ENCODE measurements around the gene SEBOX. TPM values are rescaled to one million over a fixed set of nuclear protein-coding genes. Genes with fewer than 3 reads are reported as not detected.

The SEBOX gene
- total and polyA plus RNA-seq, 2 of the 8 experiments (the other 6 are each of a cell fraction or from before 2014, with no cell fraction given): not detected

DNA sequence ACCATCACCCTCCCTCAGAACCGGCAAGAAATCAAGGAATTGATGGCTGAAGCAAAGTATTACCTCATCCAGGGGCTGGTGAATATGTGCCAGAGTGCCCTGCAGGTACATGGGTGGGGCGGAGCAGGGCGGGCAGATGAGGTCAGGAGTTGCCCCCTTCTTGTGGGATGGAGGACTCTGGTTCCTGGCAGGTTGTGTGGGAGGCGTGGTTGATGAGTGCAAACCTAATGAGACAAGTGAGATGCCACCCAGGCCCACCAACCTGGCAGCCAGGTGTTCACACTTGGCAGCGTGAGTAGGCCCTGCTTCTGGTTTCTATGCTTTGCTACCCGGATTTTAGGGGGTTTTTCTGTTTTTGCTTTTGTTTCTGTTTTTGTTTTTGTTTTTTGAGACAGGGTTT is 24.6 kb downstream of the SEBOX start:
- H4K91ac ChIP-seq (replicated peaks; ENCODE audit: insufficient read length, low read length): no peak overlapping the region
- H3K4me1 ChIP-seq (replicated peaks in 1 of 4; ENCODE audit: control insufficient read depth in 3 of 4, insufficient read depth in 4 of 4, low read length in 3 of 4): peaks cover 0 to 6% (median 6%) of the 10 kb centered on the region in 4 experiments; a peak in 6 of 7 replicates
- H4K8ac ChIP-seq (ENCODE audit: extremely low read depth, insufficient read depth, low read length): no peak overlapping the region
- H2BK12ac ChIP-seq (ENCODE audit: low read depth, low read length): no peak overlapping the region
- no peak overlapping the region for H2AFZ ChIP-seq (ENCODE audit: low read length)
- 94% methylated on average over 6 of the region's 6 CpGs; no CpG with 5 or more reads in 1 of the 2 experiments for WGBS, 2 experiments (ENCODE audit: extremely low coverage in 1 of 2, insufficient coverage in 1 of 2, insufficient read length in 1 of 2, insufficient replicate concordance in 2 of 2, low coverage in 1 of 2, low lambda C conversion rate in 2 of 2, missing lambda C conversion rate in 1 of 2)
- no peak overlapping the region for H3K4me3 ChIP-seq (ENCODE audit: extremely low read depth in 1 of 4, insufficient read depth in 2 of 4, low read depth in 3 of 4, low read length in 4 of 4)
- H3K79me1 ChIP-seq (ENCODE audit: low read depth, low read length): peaks cover 12% of the 10 kb centered on the region
- peaks cover 0 to 7% of the 10 kb centered on the region in 2 experiments; a peak in 2 of 4 replicates for H3K79me2 ChIP-seq (ENCODE audit: control insufficient read depth in 1 of 2, insufficient read depth in 2 of 2, low read length in 2 of 2)
- H4K20me1 ChIP-seq (replicated peaks in 1 of 2; ENCODE audit: control insufficient read depth in 1 of 2, insufficient read depth in 2 of 2, low read length in 2 of 2): peaks cover 6 to 8% of the 10 kb centered on the region in 2 experiments
- H3K9ac ChIP-seq (replicated peaks in 1 of 4; ENCODE audit: extremely low read depth in 1 of 4, low read depth in 3 of 4, low read length in 3 of 4): no peak overlapping the region
- no peak overlapping the region for H3K56ac ChIP-seq (replicated peaks; ENCODE audit: insufficient read length, low read depth, low read length)
- no peak for FAIRE-seq
- H2BK5ac ChIP-seq (ENCODE audit: low read depth, low read length): no peak overlapping the region
- no peaks in the 10 kb centered on the region for H3K27me3 ChIP-seq (replicated peaks in 1 of 4; ENCODE audit: control insufficient read depth in 3 of 4, extremely low read depth in 1 of 4, insufficient read depth in 3 of 4, low read length in 3 of 4)
- no peak overlapping the region for H4K5ac ChIP-seq (ENCODE audit: insufficient read length, low read depth, low read length)
- H3K4me2 ChIP-seq (ENCODE audit: insufficient read depth in 1 of 2, low read depth in 2 of 2, low read length in 2 of 2): no peak overlapping the region
- no peak for DNase-seq (ENCODE audit: low read depth in 1 of 2, low spot score in 2 of 2)
- H3K4ac ChIP-seq (replicated peaks; ENCODE audit: insufficient read length, low read depth, low read length): no peak overlapping the region
- ChIA-PET CTCF (ENCODE audit: partially characterized antibody) (interaction anchor here (0.6 to 0.9 kb wide), 2 partner anchors 11 to 542 kb away, joined by 3 read pairs; no protein-coding TSS in a partner anchor), POLR2A (ENCODE audit: partially characterized antibody) (interaction anchor here (1.0 kb wide), 1 partner anchor 8 kb away, joined by 3 read pairs; no protein-coding TSS in a partner anchor)
- H3K9me3 ChIP-seq (ENCODE audit: insufficient read depth in 2 of 2, low read depth in 1 of 2, low read length in 1 of 2): no peaks in the 10 kb centered on the region
- H3K23ac ChIP-seq (ENCODE audit: insufficient read length): no peak overlapping the region
- H3K27ac ChIP-seq (ENCODE audit: low read depth, low read length): no peak overlapping the region
- peaks cover 6 to 24% (median 18%) of the 10 kb centered on the region in 4 experiments; a peak in 7 of 8 replicates for H3K36me3 ChIP-seq (ENCODE audit: control insufficient read depth in 2 of 4, insufficient read depth in 4 of 4, low read length in 3 of 4)
- no peak overlapping the region for H2AK5ac ChIP-seq (ENCODE audit: low read depth, low read length)
- no peak overlapping the region for H2BK20ac ChIP-seq (ENCODE audit: low read length)
- no peak overlapping the region for H2BK15ac ChIP-seq (ENCODE audit: low read length)
- no peak overlapping the region for H3K14ac ChIP-seq (ENCODE audit: insufficient read length)
- peaks cover 6% of the 10 kb centered on the region; the same call in 1 of the 2 replicates for H3K23me2 ChIP-seq (ENCODE audit: low read depth, low read length)
- H2BK120ac ChIP-seq (replicated peaks; ENCODE audit: low read depth, low read length): no peak overlapping the region
- TF ChIP-seq RFX5 (IDR thresholded peaks at IDR 0.05; ENCODE audit: borderline replicate concordance, low read depth, low read length) (no peak), POU5F1 (IDR thresholded peaks at IDR 0.05; ENCODE audit: low read depth, low read length) (no peak), JUN (IDR thresholded peaks at IDR 0.05; ENCODE audit: low read depth, low read length) (no peak), CHD2 (IDR thresholded peaks at IDR 0.05; ENCODE audit: low read length) (no peak)
- TF ChIP-seq, protein P1, sequence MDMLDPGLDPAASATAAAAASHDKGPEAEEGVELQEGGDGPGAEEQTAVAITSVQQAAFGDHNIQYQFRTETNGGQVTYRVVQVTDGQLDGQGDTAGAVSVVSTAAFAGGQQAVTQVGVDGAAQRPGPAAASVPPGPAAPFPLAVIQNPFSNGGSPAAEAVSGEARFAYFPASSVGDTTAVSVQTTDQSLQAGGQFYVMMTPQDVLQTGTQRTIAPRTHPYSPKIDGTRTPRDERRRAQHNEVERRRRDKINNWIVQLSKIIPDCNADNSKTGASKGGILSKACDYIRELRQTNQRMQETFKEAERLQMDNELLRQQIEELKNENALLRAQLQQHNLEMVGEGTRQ (IDR thresholded peaks at IDR 0.05; ENCODE audit: low read length): no peak
- H3K18ac ChIP-seq (ENCODE audit: extremely low read depth, low read length): no peak overlapping the region
